Adrenal gland (tissue), 5 donors: Measurements from ENCODE around the gene UGT3A1.

Experiments
- POLR2A ChIP-seq, 2 donors: fragments of 450-650 bp; IDR thresholded peaks; one replicate each; pipeline ENCODE4 v1.6.1; 2017; ENCODE audit warnings: antibody characterized with exemption in 2 of 2, mild to moderate bottlenecking in 2 of 2, moderate library complexity in 1 of 2
- TF ChIP-seq, protein P1 (sequence below), 6 experiments: fragments of 450-650 bp in 4 of 6; fragments of 200-600 bp in 2 of 6; sonication (generic) in 1 of 6; IDR thresholded peaks; 1 replicate in 5 of 6; 2 replicates in 1 of 6; pipeline versions ENCODE4 v1.5.1 to v1.8.0; 2016 to 2021; ENCODE audit warnings: antibody characterized with exemption in 6 of 6, mild to moderate bottlenecking in 2 of 6, moderate library complexity in 1 of 6
- donor health status: DM: no; HTN: no; CAD: no.

- TF ChIP-seq POLR2A (IDR thresholded peaks at IDR 0.05), result no peak
- TF ChIP-seq, protein P1, sequence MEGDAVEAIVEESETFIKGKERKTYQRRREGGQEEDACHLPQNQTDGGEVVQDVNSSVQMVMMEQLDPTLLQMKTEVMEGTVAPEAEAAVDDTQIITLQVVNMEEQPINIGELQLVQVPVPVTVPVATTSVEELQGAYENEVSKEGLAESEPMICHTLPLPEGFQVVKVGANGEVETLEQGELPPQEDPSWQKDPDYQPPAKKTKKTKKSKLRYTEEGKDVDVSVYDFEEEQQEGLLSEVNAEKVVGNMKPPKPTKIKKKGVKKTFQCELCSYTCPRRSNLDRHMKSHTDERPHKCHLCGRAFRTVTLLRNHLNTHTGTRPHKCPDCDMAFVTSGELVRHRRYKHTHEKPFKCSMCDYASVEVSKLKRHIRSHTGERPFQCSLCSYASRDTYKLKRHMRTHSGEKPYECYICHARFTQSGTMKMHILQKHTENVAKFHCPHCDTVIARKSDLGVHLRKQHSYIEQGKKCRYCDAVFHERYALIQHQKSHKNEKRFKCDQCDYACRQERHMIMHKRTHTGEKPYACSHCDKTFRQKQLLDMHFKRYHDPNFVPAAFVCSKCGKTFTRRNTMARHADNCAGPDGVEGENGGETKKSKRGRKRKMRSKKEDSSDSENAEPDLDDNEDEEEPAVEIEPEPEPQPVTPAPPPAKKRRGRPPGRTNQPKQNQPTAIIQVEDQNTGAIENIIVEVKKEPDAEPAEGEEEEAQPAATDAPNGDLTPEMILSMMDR (IDR thresholded peaks at IDR 0.05), result no peak
Observed at GRCh38 chr5:35947085-35947484, 44.1 kb downstream of the UGT3A1 start.
